ENCODE results near the gene OR5M8. TPM values are rescaled to one million over a fixed set of nuclear protein-coding genes. Genes with fewer than 3 reads are reported as not detected.

OR5M8 gene
- total RNA-seq (2021) (not detected in 3 replicates), Bru-seq, nascent RNA (not detected)
- long read RNA-seq, experiment 1 = 0 reads
- long read RNA-seq, experiment 2 = 0 reads
- long read RNA-seq, experiment 3 = 0 reads

DNA sequence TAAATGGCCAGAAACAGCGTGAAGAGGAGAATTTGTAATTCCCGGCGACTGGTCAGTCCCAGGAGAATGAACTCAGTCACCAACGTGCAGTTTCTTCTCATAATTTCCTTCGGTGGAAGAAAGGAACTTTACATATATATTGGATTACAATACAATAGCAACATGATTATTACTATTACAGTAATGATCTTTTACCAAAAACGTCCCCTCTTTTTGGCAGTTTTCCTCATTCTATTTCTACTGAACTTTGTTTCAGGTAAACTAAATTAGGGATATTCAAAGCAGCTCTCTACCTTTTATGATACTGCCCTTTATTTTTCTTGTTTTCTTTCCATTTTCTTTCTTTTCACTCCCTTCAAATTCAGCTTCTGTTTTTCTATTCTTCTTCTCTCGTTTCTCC, at the start of gene OR5M8:
TSS of gene OR5M8 (minus strand) at position 101 of the 400 bp plus-strand sequence. CDS start at position 101, 0 bp downstream.
- Mint-ChIP-seq H3K27me3 (ENCODE audit: low read depth) (no peaks in the 10 kb centered on the region), H3K27ac (no peak within 1 kb of the TSS), H3K4me3 (no peak within 1 kb of the TSS), H3K9me3 (peaks cover 31% of the 10 kb centered on the region), H3K4me1 (no peaks in the 10 kb centered on the region), H3K36me3 (peaks cover 13% of the 10 kb centered on the region)
- ATAC-seq (no peak), DNase-seq (ENCODE audit: low spot score) (no peak)
- ChIA-PET POLR2A (no interaction called here), CTCF (no interaction called here)
- TF ChIP-seq CBFB (CRISPR knock-in tag; IDR thresholded peaks at IDR 0.05; ENCODE audit: low read depth) = no peak
- no peak for TF ChIP-seq NR3C1 (CRISPR knock-in tag; conservative IDR thresholded peaks at IDR 0.05; ENCODE audit: low read depth)
- TF ChIP-seq, protein P1, sequence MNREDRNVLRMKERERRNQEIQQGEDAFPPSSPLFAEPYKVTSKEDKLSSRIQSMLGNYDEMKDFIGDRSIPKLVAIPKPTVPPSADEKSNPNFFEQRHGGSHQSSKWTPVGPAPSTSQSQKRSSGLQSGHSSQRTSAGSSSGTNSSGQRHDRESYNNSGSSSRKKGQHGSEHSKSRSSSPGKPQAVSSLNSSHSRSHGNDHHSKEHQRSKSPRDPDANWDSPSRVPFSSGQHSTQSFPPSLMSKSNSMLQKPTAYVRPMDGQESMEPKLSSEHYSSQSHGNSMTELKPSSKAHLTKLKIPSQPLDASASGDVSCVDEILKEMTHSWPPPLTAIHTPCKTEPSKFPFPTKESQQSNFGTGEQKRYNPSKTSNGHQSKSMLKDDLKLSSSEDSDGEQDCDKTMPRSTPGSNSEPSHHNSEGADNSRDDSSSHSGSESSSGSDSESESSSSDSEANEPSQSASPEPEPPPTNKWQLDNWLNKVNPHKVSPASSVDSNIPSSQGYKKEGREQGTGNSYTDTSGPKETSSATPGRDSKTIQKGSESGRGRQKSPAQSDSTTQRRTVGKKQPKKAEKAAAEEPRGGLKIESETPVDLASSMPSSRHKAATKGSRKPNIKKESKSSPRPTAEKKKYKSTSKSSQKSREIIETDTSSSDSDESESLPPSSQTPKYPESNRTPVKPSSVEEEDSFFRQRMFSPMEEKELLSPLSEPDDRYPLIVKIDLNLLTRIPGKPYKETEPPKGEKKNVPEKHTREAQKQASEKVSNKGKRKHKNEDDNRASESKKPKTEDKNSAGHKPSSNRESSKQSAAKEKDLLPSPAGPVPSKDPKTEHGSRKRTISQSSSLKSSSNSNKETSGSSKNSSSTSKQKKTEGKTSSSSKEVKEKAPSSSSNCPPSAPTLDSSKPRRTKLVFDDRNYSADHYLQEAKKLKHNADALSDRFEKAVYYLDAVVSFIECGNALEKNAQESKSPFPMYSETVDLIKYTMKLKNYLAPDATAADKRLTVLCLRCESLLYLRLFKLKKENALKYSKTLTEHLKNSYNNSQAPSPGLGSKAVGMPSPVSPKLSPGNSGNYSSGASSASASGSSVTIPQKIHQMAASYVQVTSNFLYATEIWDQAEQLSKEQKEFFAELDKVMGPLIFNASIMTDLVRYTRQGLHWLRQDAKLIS (CRISPR knock-in tag; IDR thresholded peaks at IDR 0.05; ENCODE audit: borderline replicate concordance) = no peak
- TF ChIP-seq, protein P2, sequence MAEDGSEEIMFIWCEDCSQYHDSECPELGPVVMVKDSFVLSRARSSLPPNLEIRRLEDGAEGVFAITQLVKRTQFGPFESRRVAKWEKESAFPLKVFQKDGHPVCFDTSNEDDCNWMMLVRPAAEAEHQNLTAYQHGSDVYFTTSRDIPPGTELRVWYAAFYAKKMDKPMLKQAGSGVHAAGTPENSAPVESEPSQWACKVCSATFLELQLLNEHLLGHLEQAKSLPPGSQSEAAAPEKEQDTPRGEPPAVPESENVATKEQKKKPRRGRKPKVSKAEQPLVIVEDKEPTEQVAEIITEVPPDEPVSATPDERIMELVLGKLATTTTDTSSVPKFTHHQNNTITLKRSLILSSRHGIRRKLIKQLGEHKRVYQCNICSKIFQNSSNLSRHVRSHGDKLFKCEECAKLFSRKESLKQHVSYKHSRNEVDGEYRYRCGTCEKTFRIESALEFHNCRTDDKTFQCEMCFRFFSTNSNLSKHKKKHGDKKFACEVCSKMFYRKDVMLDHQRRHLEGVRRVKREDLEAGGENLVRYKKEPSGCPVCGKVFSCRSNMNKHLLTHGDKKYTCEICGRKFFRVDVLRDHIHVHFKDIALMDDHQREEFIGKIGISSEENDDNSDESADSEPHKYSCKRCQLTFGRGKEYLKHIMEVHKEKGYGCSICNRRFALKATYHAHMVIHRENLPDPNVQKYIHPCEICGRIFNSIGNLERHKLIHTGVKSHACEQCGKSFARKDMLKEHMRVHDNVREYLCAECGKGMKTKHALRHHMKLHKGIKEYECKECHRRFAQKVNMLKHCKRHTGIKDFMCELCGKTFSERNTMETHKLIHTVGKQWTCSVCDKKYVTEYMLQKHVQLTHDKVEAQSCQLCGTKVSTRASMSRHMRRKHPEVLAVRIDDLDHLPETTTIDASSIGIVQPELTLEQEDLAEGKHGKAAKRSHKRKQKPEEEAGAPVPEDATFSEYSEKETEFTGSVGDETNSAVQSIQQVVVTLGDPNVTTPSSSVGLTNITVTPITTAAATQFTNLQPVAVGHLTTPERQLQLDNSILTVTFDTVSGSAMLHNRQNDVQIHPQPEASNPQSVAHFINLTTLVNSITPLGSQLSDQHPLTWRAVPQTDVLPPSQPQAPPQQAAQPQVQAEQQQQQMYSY (CRISPR knock-in tag; IDR thresholded peaks at IDR 0.05) = no peak
- TF ChIP-seq, protein P3, sequence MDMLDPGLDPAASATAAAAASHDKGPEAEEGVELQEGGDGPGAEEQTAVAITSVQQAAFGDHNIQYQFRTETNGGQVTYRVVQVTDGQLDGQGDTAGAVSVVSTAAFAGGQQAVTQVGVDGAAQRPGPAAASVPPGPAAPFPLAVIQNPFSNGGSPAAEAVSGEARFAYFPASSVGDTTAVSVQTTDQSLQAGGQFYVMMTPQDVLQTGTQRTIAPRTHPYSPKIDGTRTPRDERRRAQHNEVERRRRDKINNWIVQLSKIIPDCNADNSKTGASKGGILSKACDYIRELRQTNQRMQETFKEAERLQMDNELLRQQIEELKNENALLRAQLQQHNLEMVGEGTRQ (CRISPR knock-in tag; IDR thresholded peaks at IDR 0.05) = no peak
- TF ChIP-seq, protein P4, sequence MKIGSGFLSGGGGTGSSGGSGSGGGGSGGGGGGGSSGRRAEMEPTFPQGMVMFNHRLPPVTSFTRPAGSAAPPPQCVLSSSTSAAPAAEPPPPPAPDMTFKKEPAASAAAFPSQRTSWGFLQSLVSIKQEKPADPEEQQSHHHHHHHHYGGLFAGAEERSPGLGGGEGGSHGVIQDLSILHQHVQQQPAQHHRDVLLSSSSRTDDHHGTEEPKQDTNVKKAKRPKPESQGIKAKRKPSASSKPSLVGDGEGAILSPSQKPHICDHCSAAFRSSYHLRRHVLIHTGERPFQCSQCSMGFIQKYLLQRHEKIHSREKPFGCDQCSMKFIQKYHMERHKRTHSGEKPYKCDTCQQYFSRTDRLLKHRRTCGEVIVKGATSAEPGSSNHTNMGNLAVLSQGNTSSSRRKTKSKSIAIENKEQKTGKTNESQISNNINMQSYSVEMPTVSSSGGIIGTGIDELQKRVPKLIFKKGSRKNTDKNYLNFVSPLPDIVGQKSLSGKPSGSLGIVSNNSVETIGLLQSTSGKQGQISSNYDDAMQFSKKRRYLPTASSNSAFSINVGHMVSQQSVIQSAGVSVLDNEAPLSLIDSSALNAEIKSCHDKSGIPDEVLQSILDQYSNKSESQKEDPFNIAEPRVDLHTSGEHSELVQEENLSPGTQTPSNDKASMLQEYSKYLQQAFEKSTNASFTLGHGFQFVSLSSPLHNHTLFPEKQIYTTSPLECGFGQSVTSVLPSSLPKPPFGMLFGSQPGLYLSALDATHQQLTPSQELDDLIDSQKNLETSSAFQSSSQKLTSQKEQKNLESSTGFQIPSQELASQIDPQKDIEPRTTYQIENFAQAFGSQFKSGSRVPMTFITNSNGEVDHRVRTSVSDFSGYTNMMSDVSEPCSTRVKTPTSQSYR (CRISPR knock-in tag; IDR thresholded peaks at IDR 0.05) = no peak
- TF ChIP-seq, protein P5, sequence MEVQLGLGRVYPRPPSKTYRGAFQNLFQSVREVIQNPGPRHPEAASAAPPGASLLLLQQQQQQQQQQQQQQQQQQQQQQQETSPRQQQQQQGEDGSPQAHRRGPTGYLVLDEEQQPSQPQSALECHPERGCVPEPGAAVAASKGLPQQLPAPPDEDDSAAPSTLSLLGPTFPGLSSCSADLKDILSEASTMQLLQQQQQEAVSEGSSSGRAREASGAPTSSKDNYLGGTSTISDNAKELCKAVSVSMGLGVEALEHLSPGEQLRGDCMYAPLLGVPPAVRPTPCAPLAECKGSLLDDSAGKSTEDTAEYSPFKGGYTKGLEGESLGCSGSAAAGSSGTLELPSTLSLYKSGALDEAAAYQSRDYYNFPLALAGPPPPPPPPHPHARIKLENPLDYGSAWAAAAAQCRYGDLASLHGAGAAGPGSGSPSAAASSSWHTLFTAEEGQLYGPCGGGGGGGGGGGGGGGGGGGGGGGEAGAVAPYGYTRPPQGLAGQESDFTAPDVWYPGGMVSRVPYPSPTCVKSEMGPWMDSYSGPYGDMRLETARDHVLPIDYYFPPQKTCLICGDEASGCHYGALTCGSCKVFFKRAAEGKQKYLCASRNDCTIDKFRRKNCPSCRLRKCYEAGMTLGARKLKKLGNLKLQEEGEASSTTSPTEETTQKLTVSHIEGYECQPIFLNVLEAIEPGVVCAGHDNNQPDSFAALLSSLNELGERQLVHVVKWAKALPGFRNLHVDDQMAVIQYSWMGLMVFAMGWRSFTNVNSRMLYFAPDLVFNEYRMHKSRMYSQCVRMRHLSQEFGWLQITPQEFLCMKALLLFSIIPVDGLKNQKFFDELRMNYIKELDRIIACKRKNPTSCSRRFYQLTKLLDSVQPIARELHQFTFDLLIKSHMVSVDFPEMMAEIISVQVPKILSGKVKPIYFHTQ (CRISPR knock-in tag; IDR thresholded peaks at IDR 0.05) = no peak
- no peak for TF ChIP-seq GRHL2 (CRISPR knock-in tag; IDR thresholded peaks at IDR 0.05; ENCODE audit: insufficient replicate concordance, severe bottlenecking)
- TF ChIP-seq, protein P6, sequence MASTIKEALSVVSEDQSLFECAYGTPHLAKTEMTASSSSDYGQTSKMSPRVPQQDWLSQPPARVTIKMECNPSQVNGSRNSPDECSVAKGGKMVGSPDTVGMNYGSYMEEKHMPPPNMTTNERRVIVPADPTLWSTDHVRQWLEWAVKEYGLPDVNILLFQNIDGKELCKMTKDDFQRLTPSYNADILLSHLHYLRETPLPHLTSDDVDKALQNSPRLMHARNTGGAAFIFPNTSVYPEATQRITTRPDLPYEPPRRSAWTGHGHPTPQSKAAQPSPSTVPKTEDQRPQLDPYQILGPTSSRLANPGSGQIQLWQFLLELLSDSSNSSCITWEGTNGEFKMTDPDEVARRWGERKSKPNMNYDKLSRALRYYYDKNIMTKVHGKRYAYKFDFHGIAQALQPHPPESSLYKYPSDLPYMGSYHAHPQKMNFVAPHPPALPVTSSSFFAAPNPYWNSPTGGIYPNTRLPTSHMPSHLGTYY (CRISPR knock-in tag; IDR thresholded peaks at IDR 0.05) = no peak
